Activated CD4-positive, CD25-positive, alpha-beta regulatory T cell treated with anti-CD3 and anti-CD28 coated beads, Interleukin-2, amount 50 U/mL, for 16 hours (primary cell): ENCODE results near the gene GALNT14.

Source experiments
- DNase-seq: peaks from one replicate; pipeline ENCODE4 v3.0.0-alpha.2; 2020; ENCODE audit warnings: low read depth, low spot score

GALNT14 gene

DNA sequence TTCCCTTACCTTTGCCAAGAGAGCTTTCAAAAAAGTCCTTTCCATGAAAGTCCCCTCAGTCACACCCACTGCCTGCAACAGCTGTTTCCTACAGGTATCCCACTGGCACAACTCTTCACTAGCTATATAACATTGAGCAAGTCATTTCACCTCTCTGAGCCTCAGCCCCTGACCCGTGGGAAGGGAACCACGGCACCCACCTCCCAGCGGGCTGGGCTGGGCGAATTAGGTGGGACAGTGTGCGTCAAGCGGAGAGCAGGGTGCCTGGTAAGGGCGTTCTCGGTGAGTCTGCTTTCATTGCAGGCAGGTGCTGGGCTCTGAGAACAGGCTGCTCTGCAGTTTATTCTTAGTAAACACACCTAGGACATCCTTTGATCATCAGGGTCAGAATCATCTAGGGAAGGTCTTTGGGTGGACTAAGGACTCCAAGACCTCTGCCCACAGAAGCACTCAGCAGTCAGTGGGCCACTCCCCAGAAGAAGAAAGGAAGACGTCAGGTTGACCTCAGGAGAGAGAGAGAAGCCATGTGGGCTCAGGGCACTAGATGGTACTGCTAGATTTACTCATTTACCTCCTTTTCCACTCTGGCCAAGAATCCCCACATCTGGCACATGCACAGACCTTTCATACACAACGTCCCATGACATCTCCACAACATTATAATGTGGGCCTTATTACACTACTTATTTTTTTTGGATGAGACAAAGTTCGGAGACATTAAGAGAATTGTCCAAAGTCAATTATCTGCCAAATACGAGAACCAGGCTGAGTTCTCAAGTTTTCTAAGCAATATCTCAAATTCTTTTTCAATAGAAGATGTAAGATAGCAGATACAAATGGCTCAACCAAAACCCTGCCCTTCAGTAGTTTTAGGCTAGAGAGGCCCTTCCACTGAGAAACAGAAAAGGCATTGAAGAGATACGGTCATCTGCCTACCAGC lies 79.9 kb downstream of the GALNT14 start:
- DNase-seq, result no peak

DNA sequence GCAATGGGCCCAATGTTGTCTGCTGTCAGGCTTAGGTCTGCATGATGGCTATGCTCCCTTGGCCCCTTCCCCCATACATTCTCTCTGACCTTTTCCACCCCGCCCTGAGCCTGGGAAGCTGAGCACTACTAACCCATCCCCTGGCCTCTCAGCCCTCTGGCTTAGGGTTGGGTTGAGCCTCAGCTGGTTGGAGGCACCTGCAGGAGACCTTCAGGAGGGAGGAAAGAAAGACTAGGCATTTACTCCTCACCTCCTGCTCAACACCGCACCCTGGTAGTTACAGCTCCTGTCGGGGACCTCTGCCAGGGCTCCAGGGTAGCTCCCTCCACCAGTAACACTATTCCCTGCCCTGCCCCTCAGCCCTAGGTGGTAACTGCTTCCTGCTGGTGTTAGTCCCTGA lies 80.5 kb downstream of the GALNT14 start:
- no peak for DNase-seq

DNA sequence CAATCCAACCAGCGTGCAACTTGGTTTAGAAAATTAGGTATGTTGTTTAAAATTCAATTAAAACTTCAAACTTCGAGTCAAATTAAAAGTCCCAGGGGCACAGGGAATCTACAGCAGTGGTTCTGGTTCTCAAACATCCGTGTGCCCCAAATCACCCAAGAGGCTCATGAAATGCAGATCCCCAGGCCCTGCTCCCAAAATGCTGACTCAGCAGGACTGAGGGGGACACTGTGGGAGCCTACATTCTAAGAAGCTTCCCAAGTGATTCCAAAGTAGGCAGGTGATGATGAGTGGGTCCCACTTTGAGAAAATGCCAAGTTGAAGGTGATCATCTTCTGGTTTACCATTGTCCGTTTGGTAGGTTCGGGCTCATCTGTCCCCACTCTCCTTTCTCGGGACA lies 82.3 kb downstream of the GALNT14 start:
- DNase-seq, result no peak

DNA sequence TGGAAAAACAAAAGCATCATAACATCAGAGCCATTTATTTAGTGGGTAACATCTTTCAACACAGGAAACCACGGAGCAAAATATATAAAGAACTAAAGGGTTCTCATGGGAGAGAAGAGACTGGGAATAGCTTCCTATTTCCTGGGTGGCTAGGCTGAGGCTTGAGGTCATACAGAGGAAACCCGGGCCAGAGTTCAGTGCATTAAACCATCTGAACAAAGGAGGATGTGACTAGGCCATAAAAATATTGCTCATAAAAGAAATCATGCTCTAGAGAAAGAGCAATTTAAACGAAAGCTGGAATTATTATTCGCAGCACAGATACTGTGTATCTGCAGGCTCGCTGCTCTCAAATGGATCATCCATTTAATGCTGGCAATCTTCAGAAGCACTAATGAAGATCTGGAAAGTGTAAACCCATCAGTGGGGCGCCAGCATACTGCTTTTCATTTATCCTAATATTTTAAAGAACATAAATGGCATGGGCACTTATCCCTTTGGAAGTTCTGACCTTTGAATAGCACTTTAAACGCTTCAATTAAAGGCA lies 83.3 kb downstream of the GALNT14 start:
- DNase-seq, result no peak

DNA sequence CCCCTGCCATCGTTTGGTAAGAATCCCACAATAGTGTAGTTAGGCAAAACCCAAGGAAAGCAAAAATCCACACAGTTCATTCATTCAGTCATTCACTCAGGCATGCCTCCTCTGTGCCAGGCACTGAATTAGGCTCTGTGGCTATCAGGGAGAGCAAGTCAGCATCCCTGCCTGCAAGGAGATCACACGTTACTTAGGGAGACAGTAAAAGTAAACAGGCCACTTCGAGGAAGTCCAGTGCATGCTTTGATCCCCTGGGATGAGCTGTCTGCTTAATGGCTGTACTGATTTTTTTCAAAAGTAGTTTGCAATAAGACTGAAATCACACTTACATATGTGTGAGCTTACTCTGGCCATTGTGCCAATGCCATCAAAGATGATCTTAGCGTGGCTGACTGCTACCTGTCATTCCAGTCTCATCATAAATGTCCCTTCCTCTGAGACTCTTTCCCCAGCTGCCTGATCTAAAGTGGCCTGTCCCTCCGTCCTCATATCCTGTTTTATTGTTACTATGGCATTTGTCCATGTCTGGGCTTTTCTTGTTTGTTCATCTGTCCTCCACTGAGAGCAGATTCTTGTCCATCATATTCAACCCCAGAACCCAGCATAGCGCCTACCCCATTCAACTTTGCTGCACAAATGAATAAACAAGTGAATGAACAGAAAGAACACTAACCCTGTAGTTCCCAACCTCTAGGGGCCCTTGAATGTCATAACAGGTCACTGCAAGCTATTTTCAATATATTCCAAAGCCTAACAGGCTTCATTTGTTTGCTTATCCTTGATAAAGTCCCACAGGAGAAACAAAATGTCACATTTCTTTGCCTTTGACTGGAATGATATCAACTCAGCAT lies 84.1 kb downstream of the GALNT14 start:
- no peak for DNase-seq

DNA sequence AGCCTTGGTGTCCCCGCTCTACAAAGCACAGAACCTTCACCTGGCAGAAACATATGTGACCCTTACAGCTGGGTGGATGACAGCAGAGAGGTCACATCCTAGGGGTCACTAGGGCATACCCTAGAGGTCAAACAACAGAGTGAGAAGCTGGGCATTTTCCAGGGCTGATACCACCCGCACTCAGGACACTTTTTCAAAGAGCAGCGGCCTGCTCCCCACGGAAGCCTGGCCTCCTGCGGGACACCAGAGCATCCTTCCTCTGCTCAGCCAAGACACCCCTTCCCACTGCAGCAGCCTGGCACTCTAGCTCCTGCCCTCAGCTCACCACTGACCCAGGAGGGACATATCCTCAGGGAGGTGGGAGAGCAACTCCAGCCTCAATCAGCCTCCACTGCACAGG lies 86.0 kb downstream of the GALNT14 start:
- DNase-seq, result no peak

DNA sequence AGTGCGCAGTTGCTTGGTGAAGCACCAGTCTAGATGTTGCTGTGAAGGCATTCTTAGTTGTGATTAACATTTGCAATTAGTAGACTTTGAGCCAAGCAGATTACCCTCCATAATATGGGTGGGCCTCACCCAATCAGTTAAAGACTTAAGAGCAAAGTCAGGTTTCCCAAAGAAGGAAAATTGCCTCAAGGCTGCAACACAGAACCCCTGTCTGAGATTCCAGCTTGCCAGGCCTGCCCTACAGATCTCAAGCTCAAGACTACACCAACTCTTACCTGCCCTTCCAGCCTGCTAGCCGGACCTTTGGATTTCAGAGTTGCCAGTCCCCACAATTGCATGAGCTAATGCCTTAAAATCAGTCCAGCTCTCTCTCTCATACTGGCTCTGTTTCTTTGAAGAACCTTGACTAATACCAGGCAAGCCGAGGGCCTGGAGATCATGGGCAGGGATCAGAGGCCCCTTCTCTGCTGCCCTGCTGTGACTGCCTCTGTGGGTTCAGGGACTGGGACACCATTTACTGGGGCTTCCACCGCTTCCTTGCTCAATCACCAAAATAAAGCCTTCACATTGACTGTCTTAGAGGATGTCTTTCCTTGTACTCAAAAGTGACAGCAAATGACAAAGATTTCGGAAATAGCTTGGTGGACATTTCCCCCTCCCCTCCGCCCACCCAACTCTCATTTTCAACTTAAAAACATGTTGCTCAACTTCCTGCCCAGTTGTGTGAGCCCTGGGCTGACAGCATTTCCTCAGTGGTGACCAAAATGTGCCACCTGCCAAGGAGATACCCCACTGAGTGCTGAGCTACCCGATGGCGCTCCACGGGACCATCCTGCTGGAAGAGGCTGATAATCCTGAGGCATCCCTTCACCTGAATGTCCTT lies 86.7 kb downstream of the GALNT14 start:
- DNase-seq, result no peak

DNA sequence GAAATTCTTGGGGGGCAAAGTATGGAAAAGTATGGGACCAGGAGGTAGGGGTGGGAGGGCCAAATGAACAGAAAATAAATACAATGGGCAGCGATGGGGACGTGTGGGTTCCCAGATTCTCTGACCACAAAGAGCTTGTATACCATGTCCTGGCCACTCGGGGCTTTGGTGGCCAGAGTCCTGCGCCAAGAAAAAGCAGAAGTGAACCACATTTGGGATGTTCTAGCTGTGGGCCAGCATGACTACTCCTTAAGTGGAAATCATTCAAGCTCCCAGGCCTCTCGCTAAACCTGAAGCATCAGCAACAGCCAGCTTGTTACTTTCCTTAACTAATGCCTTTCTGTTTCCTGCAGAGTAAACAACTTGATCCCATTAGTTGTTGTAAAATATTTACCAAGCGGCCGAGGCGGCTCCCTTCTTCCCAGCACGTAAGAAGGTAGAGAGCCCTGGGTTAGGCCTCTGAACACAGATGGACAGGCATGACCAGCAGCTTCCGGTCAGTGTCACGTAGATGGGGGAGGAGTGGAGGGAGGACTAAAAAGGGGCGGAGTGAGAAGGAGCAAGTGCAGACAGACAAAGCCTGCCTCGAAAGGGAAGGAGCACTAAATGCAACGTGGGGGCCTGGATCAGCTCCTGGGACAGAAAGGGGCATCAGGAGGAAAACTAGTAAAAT lies 88.2 kb downstream of the GALNT14 start:
- no peak for DNase-seq

DNA sequence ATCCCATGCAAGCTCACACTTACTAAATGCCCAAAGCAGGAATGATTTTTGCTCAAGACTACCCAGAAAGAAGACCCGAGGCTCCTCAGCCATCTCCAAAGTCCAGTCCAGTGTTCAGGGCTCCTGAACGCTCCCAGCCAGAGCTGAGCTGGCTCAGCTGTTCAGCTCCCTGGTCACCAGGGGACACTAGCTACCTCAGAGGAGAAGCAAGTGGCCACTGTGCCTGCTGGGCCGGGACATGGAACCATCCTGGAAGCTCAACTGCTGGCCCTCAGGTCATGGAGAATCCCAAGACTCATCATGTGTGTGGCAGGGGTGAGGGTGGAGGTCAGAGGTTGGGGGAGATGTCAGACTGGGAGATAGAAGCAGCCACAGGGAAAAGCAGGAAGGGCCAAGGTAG lies 89.0 kb downstream of the GALNT14 start:
- DNase-seq, result no peak

DNA sequence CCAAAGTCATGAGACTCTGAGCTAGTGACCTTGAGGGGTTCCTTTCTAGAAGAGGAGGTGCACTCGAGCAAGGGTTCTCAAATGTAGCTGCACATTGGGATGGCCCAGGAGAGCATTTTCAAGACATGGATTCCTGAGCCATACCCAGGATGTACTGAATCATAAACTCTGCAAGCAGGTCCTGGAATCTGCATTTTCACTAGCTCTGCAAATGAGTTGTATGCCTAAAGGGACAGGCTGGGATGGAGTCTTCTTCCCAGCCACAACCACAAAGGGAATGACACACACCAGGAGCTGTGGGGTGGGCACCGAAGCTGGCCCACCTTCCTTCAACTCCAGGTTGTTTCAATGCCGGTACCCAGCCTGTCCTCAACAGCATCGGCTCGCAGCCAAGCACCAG lies 90.6 kb downstream of the GALNT14 start:
- DNase-seq, result no peak

DNA sequence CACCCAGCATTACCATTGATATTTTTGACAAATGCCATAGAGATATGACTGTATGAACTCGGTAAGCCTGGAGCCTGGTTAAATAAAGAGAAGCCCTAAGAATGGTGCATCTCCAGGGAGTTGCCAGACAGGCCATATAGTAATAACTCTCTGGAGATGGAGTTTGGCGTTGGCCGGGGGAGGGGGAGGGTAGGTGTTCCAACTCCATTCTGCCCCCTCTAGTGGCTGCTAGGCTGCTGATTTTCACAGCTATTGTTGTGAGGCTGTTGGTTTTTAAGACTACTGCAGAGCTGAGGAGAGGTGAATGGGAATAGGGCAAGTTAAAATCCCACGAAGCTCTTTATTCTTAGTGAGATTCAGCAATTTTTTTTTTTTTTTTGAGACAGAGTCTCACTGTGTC lies 99.9 kb downstream of the GALNT14 start:
- DNase-seq, result no peak

DNA sequence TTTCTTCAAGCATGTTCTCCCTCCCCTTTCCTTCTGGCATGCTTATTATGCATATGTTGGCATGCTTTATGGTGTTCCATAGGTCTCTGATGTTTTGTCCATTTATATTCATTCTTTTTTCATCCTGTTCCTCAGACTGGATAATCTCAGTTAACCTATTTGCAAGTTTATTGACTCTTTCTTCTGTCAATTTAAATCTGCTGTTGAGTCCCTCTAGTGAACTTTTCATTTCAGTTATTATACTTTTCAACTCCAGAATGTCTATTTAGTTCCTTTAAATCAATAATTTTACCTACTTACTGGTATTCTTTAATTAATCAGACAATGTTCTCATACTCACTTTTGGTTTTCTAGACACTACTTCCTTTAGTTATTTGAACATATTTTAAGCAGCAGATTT lies 101.2 kb downstream of the GALNT14 start:
- no peak for DNase-seq

DNA sequence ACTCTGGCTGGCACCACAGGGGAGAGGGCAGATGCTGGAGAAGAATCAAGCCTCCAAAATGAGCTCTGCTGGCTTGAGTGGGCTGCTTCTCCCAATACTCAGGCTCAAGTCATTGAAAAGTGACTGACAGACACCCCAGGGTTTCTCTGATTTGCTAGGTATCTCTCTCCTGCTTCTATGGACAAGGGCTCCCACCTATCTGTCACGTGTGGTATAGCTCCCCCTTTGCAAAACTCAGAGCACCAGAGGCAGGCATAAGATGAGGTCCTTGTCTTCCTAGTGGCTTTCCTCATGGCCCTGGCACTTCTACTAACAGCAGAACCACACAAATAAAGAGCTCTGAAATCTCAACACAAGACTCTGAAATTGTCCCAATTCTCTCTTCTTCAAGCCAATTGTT lies 105.2 kb downstream of the GALNT14 start:
- no peak for DNase-seq

DNA sequence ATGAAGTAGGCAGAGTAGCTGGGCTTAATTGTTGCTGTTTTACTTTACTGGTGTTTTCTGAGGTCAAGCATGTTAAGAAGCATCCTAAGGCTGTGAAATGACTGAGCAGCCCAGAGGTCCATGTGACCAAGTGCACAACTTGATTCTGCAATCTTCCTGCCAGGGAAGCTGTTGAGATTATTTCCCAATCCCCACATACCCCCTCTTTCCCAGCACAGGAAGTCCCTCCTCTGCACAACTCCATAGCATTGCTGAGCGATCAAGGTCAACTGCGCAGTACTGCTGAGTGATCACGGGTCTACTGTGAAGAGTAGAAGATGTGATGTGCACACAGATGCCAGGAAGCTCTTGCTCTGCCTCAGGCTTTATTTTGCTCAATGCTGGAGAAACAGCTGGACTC lies 105.8 kb downstream of the GALNT14 start:
- DNase-seq, result no peak

DNA sequence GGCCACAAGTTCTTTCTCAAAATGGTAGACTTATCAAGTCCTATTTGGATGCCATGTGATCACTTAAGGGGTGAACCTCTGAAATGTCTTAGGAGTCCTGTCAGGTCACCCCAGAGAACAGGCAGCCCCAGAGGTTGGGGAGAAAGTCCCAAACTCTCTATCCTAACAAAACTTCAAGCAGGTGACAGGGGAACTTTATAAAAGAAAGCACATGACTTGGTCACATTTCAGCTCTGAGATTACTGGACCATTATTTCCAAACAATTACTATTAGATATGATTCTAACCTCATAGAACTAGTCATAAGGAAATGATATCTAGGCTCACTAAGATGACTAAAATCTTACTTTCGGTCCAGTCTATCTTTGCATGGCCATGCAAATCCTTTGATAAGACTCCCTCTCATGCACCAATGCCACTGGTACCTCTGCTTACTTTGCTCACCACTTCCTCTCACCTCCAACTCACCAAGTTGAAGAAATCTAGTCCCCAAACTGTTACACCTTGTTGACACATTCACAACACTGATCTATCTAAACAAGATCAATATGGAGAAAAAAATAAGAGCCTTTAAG lies 107.0 kb downstream of the GALNT14 start:
- no peak for DNase-seq

DNA sequence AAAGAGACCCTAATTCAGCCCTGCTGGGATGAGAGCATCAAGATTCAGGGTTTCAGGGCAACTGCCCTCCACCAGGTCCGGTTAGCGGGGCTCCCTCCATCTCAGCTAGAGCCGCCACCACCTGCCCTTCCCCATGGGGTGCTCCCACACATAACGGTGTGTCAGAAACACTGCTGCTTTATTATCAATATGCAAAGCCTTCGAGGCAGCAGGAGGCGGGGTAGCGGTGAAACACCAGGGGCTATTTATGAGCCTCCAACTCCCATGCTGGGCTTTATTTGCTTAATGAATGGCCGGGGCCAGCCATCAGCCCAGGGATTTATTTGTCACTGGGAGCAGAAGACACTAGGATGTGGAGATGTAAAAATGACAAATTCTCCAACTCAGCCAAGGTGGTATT lies 109.8 kb downstream of the GALNT14 start:
- DNase-seq, result no peak

DNA sequence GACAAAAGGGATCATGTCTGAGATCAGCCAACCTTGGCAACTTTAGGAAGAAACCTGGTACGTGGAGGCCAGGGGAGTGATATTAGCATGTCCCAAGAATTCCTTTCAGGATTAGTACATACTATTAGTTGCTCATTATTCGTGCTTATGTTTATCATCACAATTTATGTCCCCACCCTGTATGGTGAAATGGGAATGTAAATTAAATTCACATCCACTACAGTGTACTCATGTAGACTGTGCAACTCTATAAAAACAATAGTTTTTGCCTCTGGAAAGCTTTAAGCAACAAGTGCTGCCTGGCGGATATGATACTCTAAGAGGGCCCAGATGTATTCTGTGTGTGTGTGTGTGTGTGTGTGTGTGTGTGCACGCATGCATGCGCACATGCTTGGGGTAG lies 110.7 kb downstream of the GALNT14 start:
- DNase-seq, result no peak

DNA sequence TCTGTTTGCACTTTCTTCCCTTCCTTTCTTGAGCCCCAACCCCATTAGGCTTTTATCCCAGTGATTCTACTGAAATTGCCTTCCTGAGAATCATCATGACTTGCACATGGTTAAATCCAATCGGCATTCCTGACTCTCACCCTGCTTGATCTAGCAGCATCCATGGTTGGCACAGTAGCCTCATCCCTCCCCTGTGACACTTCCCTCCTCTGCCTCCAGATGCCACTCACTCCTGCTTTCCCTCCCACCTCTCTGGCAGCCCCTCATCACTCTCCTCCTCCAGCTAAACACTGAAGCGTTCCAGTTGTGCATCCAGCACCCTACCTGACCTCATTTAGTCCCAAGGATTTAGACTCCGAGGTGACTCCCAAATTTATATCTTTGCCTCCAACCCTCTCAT lies 114.7 kb downstream of the GALNT14 start:
- DNase-seq, result no peak

DNA sequence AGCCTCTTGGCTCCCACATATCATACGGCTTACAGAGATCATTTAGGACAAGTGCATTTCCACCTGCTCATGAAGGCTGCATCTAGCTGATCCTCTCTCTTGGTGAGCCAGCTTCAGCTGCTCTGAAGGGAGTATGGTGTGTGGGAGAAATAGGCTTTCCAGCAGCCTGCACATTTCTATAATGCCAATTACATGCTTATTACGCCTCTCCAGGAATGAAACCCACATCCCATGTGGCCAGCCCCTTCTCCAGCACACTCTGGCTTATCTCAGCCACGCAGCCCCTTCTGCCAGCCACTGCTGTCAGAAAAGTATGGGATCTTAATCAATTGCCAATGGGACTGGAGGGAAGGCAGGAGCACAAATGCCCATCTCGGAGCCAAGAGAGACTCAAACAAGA lies 117.5 kb downstream of the GALNT14 start:
- no peak for DNase-seq

DNA sequence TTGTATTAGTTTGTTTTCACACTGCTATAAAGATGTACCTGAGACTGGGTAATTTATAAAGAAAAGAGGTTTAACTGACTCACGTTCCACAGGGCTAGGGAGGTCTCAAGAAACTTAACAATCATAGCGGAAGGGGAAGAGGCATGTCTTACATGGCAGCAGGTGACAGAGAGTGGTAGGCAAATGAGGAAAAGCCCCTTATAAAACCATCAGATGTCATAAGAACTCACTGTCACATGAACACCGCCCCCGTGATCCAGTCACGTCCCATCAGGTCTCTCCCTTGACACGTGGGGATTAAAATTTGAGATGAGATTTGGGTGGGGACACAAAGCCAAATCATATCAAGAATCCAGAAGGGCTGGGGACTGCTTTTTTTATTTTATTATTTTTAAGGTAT lies 120.0 kb downstream of the GALNT14 start:
- no peak for DNase-seq

DNA sequence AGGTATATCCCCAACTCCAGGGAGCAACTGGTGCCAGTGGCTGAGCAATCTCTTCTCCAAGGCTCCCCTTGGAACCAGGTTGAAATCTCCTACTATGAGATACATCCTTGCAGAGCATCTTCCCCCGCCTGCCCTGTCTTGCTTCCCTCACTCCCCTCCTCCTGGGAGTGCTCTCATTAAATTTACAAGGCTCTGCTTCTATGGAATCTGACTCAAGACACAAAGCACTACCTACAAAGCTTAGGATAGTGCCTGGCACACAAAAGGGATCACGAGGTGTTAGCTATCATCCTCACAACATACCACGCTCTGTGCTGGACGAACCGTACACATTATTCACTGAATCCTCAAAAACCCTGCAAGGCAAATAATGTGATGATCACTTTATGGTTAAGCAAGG lies 121.6 kb downstream of the GALNT14 start:
- DNase-seq, result no peak
